Measurements from ENCODE around the gene RUVBL2.
A peak's percentile ranks its signal among the peaks of the same experiment; 100 is the strongest.
"Not testable (repeated sequence)": the region's sequence is repeated elsewhere in the genome, so short reads cannot be mapped to it uniquely, and the experiment has no call there.

Gene RUVBL2

DNA sequence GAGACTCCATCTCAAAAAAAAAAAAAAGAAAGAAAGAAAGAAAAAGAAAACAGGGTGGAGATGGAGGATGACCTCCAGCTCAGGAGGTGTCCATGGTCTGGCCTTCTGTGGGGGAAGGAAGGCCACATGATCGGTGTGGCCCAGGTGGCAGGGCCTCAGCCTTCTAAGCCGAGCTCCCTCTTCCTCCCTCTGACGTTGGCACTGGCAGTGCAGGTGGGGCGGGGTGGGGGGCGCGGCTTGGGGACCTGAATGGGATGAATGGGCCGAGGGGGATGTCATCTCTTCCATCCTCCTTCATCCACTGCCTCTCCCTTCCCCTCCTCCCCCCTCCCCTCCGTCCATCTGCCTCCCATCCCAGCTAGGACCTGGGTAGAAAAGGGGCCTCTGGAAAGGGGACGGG lies 46.0 kb downstream of the RUVBL2 start:
- not testable (repeated sequence) for H3K36me3 ChIP-seq (ENCODE audit: control insufficient read depth in 1 of 2, insufficient read depth in 2 of 2, low read depth in 1 of 2, low read length in 2 of 2); H3K18ac ChIP-seq (ENCODE audit: low read depth in 1 of 2, low read length in 2 of 2); H2BK15ac ChIP-seq (ENCODE audit: low read depth, poor library complexity, severe bottlenecking); H3K4me3 ChIP-seq (ENCODE audit: insufficient read depth in 1 of 2, low read depth in 1 of 2, low read length in 2 of 2); H3K27ac ChIP-seq (ENCODE audit: low read length, poor library complexity, severe bottlenecking); H3K4me2 ChIP-seq (ENCODE audit: low read length, poor library complexity, severe bottlenecking); H2BK120ac ChIP-seq (ENCODE audit: low read depth, low read length); H3K79me1 ChIP-seq (replicated peaks; ENCODE audit: low read length, poor library complexity, severe bottlenecking); H4K91ac ChIP-seq (ENCODE audit: low read length); H2AK5ac ChIP-seq (ENCODE audit: low read length, severe bottlenecking); H3K4ac ChIP-seq (ENCODE audit: low read depth in 1 of 2, low read length in 2 of 2); DNase-seq; H3K9ac ChIP-seq (ENCODE audit: low read length); H3K27me3 ChIP-seq (ENCODE audit: control insufficient read depth in 1 of 2, insufficient read depth in 1 of 2, low read length in 2 of 2); H2BK5ac ChIP-seq (ENCODE audit: low read depth, low read length, poor library complexity, severe bottlenecking); H3K14ac ChIP-seq (ENCODE audit: low read length in 2 of 2); H3K9me3 ChIP-seq (ENCODE audit: control insufficient read depth, low read length); H2BK12ac ChIP-seq (ENCODE audit: low read length in 2 of 2); H3K23ac ChIP-seq (ENCODE audit: low read length in 2 of 2); H4K8ac ChIP-seq (ENCODE audit: low read length)
- H3K4me1 ChIP-seq (ENCODE audit: control insufficient read depth, insufficient read depth, low read depth, low read length) = peaks cover 11% of the 10 kb centered on the region
- WGBS = 89% methylated on average over 1 of the region's 9 CpGs
- peak overlapping the region; percentile 27 for H2AFZ ChIP-seq (ENCODE audit: low read depth, low read length)

DNA sequence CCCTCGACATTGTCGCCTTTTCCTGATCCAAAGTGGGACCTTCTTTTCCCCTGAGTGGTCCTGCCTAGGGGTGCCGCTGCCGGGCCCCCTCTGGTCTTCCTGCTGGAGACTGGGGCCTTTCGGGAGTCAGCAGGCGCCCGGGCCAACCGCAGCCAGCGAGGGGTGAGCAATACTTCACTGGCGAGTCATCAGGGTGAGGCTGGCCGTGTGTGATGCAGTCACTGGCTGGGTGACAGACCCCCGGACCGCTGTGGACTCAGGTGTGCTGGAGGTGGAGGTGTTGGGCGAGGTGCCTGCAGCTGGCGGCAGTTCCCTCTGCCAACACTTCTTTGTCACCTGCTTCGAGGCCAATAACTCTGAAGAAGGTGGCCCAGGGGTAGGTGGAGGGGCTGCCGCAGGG lies 48.5 kb downstream of the RUVBL2 start:
- H3K9ac ChIP-seq (ENCODE audit: low read length) = no peak overlapping the region
- no peak overlapping the region for H2BK120ac ChIP-seq (ENCODE audit: low read depth, low read length)
- H3K27me3 ChIP-seq (ENCODE audit: control insufficient read depth in 1 of 2, insufficient read depth in 1 of 2, low read length in 2 of 2) = no peaks in the 10 kb centered on the region
- peak overlapping the region in 1 of 2 experiments; percentile 15 for H3K14ac ChIP-seq (ENCODE audit: low read length in 2 of 2)
- no peak overlapping the region for H3K18ac ChIP-seq (ENCODE audit: low read depth in 1 of 2, low read length in 2 of 2)
- no peak overlapping the region for H2BK15ac ChIP-seq (ENCODE audit: low read depth, poor library complexity, severe bottlenecking)
- H3K36me3 ChIP-seq (ENCODE audit: control insufficient read depth in 1 of 2, insufficient read depth in 2 of 2, low read depth in 1 of 2, low read length in 2 of 2) = no peaks in the 10 kb centered on the region
- no peak overlapping the region for H3K4me2 ChIP-seq (ENCODE audit: low read length, poor library complexity, severe bottlenecking)
- no peak overlapping the region for H3K4me3 ChIP-seq (ENCODE audit: insufficient read depth in 1 of 2, low read depth in 1 of 2, low read length in 2 of 2)
- no peak overlapping the region for H3K27ac ChIP-seq (ENCODE audit: low read length, poor library complexity, severe bottlenecking)
- H2BK12ac ChIP-seq (ENCODE audit: low read length in 2 of 2) = no peak overlapping the region
- peak overlapping the region in 1 of 2 experiments; percentile 24 for H3K23ac ChIP-seq (ENCODE audit: low read length in 2 of 2)
- H2AFZ ChIP-seq (ENCODE audit: low read depth, low read length) = peak overlapping the region; percentile 53
- DNase-seq = no peak
- no peak overlapping the region for H4K91ac ChIP-seq (ENCODE audit: low read length)
- H3K4me1 ChIP-seq (ENCODE audit: control insufficient read depth, insufficient read depth, low read depth, low read length) = peaks cover 11% of the 10 kb centered on the region
- no peaks in the 10 kb centered on the region for H3K79me1 ChIP-seq (replicated peaks; ENCODE audit: low read length, poor library complexity, severe bottlenecking)
- H3K4ac ChIP-seq (ENCODE audit: low read depth in 1 of 2, low read length in 2 of 2) = no peak overlapping the region
- 58% methylated on average over 15 of the region's 17 CpGs for WGBS
- no peak overlapping the region for H2BK5ac ChIP-seq (ENCODE audit: low read depth, low read length, poor library complexity, severe bottlenecking)
- no peak overlapping the region for H2AK5ac ChIP-seq (ENCODE audit: low read length, severe bottlenecking)
- no peaks in the 10 kb centered on the region for H3K9me3 ChIP-seq (ENCODE audit: control insufficient read depth, low read length)
- H4K8ac ChIP-seq (ENCODE audit: low read length) = no peak overlapping the region

DNA sequence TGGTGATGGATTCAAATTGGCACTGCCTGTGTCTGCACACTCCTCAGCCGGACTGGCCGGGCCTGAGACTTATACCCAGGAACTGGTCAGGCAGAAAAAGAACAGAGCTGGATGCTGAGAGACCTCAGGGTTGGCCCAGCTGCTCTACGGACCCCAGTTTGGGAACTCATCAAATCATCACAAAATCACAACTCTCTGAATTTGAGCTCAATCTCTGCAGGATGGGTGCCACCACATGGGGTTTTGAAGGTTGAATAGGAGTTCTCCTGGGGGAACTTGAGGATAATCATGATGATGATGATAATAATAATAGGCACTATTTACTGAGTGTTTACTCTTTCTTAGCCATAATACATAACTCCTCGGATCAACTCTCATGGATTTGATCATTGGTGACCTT lies 49.0 kb downstream of the RUVBL2 start:
- H3K4me3 ChIP-seq (ENCODE audit: insufficient read depth in 1 of 2, low read depth in 1 of 2, low read length in 2 of 2); H3K9me3 ChIP-seq (ENCODE audit: control insufficient read depth, low read length); H2BK5ac ChIP-seq (ENCODE audit: low read depth, low read length, poor library complexity, severe bottlenecking); H3K27ac ChIP-seq (ENCODE audit: low read length, poor library complexity, severe bottlenecking); H3K79me1 ChIP-seq (replicated peaks; ENCODE audit: low read length, poor library complexity, severe bottlenecking); DNase-seq; H2AFZ ChIP-seq (ENCODE audit: low read depth, low read length); H3K23ac ChIP-seq (ENCODE audit: low read length in 2 of 2); H3K4ac ChIP-seq (ENCODE audit: low read depth in 1 of 2, low read length in 2 of 2); H2AK5ac ChIP-seq (ENCODE audit: low read length, severe bottlenecking); H3K18ac ChIP-seq (ENCODE audit: low read depth in 1 of 2, low read length in 2 of 2); H3K4me2 ChIP-seq (ENCODE audit: low read length, poor library complexity, severe bottlenecking); H3K14ac ChIP-seq (ENCODE audit: low read length in 2 of 2); H4K91ac ChIP-seq (ENCODE audit: low read length); H3K36me3 ChIP-seq (ENCODE audit: control insufficient read depth in 1 of 2, insufficient read depth in 2 of 2, low read depth in 1 of 2, low read length in 2 of 2); H3K27me3 ChIP-seq (ENCODE audit: control insufficient read depth in 1 of 2, insufficient read depth in 1 of 2, low read length in 2 of 2); H2BK15ac ChIP-seq (ENCODE audit: low read depth, poor library complexity, severe bottlenecking); H2BK120ac ChIP-seq (ENCODE audit: low read depth, low read length); H3K9ac ChIP-seq (ENCODE audit: low read length); H2BK12ac ChIP-seq (ENCODE audit: low read length in 2 of 2); H4K8ac ChIP-seq (ENCODE audit: low read length): not testable (repeated sequence)
- 88% methylated on average over 1 of the region's 4 CpGs for WGBS
- peaks cover 11% of the 10 kb centered on the region for H3K4me1 ChIP-seq (ENCODE audit: control insufficient read depth, insufficient read depth, low read depth, low read length)

DNA sequence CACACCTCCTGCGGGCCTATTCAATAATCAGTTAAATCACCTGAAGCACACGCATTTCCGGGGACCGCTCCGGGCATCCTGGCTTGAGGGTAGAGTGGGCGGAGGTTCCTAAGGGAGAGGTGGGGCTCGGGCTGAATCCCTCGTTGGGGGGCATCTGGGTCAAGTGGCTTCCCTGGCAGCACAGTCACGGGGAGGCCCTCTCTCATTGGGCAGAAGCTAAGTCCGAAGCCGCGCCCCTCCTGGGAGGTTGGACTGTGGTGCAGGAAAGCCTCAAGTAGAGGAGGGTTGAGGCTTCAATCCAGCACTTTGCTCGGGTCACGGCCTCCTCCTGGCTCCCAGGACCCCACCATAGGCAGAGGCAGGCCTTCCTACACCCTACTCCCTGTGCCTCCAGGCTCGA lies 49.9 kb downstream of the RUVBL2 start, which contains the start of gene CGB5:
Gene CGB5 (plus strand): TSS at position 301 of the 400 bp plus-strand sequence. CDS start 362 bp downstream, outside the sequence.
- not testable (repeated sequence) for H2BK5ac ChIP-seq (ENCODE audit: low read depth, low read length, poor library complexity, severe bottlenecking); H2AFZ ChIP-seq (ENCODE audit: low read depth, low read length); DNase-seq; H3K23ac ChIP-seq (ENCODE audit: low read length in 2 of 2); H3K27me3 ChIP-seq (ENCODE audit: control insufficient read depth in 1 of 2, insufficient read depth in 1 of 2, low read length in 2 of 2); H3K27ac ChIP-seq (ENCODE audit: low read length, poor library complexity, severe bottlenecking); H3K18ac ChIP-seq (ENCODE audit: low read depth in 1 of 2, low read length in 2 of 2); H3K4me2 ChIP-seq (ENCODE audit: low read length, poor library complexity, severe bottlenecking); H2BK120ac ChIP-seq (ENCODE audit: low read depth, low read length); H2BK12ac ChIP-seq (ENCODE audit: low read length in 2 of 2); H4K8ac ChIP-seq (ENCODE audit: low read length); H2AK5ac ChIP-seq (ENCODE audit: low read length, severe bottlenecking); H3K9me3 ChIP-seq (ENCODE audit: control insufficient read depth, low read length); H3K79me1 ChIP-seq (replicated peaks; ENCODE audit: low read length, poor library complexity, severe bottlenecking); H3K4me3 ChIP-seq (ENCODE audit: insufficient read depth in 1 of 2, low read depth in 1 of 2, low read length in 2 of 2); H2BK15ac ChIP-seq (ENCODE audit: low read depth, poor library complexity, severe bottlenecking); H3K9ac ChIP-seq (ENCODE audit: low read length); H4K91ac ChIP-seq (ENCODE audit: low read length); H3K4me1 ChIP-seq (ENCODE audit: control insufficient read depth, insufficient read depth, low read depth, low read length); H3K36me3 ChIP-seq (ENCODE audit: control insufficient read depth in 1 of 2, insufficient read depth in 2 of 2, low read depth in 1 of 2, low read length in 2 of 2); H3K14ac ChIP-seq (ENCODE audit: low read length in 2 of 2); H3K4ac ChIP-seq (ENCODE audit: low read depth in 1 of 2, low read length in 2 of 2)
- WGBS = 71% methylated on average over 7 of the region's 15 CpGs

Data from mesenchymal stem cell (in vitro differentiated cells and primary cell).